ENCODE results near the gene UNK. TPM values are rescaled to one million over a fixed set of nuclear protein-coding genes. Genes with fewer than 3 reads are reported as not detected.
"Not testable (repeated sequence)": the region's sequence is repeated elsewhere in the genome, so short reads cannot be mapped to it uniquely, and the experiment has no call there.

Gene UNK
- total RNA-seq, 1 donor = 30.2 TPM

DNA sequence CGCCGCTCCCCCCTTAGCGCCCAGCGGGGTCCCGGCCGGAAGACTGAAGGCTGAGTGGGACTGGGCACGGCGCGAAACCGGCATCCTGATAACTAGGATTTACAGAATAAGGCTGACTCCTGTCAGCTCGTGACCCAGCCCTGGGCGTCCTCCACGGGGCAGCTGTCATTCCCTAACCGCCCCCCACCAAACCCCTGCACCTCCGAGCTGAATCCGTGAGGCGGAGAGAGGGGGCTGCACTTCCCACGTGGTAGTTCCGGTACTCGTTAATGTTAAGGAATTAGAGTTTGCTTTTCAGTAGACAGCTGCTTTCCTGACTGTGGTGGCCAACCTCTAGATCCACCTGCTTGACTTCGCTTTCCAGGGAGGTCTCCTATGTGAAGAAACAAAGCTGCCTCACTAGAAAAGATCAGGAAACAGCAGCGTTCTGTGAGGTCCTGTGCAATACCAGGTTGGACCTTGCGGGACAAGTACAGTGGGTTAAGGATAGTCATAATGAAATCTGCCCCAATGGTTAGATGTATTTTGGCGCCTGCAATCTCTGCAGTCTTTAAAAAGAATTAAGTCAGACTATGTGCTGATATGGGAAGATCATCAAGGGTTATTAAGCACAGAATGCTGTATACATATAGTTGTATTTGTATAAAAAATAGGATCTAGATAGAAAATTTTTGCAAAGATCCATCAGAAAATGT lies 71.6 kb downstream of the UNK start:
- DNase-seq (ENCODE audit: low read depth) = peak; percentile 19
- TF ChIP-seq, protein P1, sequence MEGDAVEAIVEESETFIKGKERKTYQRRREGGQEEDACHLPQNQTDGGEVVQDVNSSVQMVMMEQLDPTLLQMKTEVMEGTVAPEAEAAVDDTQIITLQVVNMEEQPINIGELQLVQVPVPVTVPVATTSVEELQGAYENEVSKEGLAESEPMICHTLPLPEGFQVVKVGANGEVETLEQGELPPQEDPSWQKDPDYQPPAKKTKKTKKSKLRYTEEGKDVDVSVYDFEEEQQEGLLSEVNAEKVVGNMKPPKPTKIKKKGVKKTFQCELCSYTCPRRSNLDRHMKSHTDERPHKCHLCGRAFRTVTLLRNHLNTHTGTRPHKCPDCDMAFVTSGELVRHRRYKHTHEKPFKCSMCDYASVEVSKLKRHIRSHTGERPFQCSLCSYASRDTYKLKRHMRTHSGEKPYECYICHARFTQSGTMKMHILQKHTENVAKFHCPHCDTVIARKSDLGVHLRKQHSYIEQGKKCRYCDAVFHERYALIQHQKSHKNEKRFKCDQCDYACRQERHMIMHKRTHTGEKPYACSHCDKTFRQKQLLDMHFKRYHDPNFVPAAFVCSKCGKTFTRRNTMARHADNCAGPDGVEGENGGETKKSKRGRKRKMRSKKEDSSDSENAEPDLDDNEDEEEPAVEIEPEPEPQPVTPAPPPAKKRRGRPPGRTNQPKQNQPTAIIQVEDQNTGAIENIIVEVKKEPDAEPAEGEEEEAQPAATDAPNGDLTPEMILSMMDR (IDR thresholded peaks at IDR 0.05; ENCODE audit: insufficient read depth, low read length) = peak; percentile 29

DNA sequence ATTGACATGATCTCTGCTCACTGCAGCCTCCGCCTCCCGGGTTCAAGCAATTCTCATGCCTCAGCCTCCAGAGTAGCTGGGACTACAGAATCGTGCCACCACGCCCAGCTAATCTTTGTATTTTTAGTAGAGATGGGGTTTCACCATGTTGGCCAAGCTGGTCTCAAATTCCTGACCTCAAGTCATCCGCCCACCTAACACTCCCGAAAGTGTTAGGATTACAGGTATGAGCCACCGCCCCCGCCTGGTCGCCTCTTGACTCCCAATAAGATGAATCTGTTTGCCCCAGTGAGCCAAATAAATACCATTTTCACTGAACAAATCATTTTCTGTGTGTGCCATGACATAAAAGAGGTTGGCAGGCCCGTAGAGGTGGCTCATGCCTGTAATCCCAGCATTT lies 74.8 kb downstream of the UNK start:
- not testable (repeated sequence) for H3K4me3 ChIP-seq (ENCODE audit: low read depth, low read length); DNase-seq (ENCODE audit: low read depth)

More for the DNA sequence above, 71.6 kb downstream of the UNK start:
- H3K4me3 ChIP-seq (ENCODE audit: low read depth, low read length) = peak overlapping the region; percentile 96

DNA sequence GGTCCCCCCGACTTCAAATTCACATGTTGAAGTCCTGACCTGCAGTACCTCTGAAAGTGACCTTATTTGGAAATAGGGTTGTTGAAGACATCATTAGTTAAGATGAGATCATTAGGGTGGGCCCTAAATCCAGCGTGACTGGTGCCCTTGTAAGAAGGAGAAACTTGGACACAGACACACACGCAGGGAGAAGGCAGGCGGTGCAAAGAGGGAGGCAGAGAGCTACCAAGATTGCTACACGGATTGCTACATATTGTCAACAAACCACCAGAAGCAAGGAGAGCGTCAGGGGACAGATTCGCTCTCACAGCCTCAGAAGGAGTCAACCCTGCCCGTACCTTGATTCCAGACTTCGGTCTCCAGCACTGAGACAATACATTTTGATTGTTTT lies 77.3 kb downstream of the UNK start:
- H3K4me3 ChIP-seq (ENCODE audit: low read depth, low read length) = no peak overlapping the region
- TF ChIP-seq, protein P1 (IDR thresholded peaks at IDR 0.05; ENCODE audit: insufficient read depth, low read length) = no peak
- peak; percentile 72 for DNase-seq (ENCODE audit: low read depth)

DNA sequence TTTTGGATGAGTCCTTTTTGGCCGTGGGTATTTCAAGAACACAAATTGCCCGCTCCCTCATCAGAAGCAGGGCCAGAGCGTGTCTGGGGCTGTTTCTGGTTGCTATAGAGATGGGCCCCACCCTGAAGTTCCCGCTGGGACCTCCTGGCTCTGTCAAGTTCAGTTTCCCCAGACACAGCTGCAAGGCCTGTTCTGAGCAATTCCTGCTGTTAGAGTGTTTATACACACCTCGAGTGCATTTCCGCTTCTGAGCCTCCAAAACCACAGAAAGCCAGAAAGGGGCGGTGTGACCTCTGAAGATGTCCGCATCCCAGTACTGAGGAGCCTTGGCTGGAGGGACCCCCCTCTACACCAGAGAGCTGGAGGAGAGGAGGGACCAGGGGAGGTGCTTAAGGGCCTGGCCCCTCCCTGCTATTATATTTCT lies 79.9 kb downstream of the UNK start:
- TF ChIP-seq, protein P1 (IDR thresholded peaks at IDR 0.05; ENCODE audit: insufficient read depth, low read length) = no peak
- peak; percentile 87 for DNase-seq (ENCODE audit: low read depth)
- no peak overlapping the region for H3K4me3 ChIP-seq (ENCODE audit: low read depth, low read length)

DNA sequence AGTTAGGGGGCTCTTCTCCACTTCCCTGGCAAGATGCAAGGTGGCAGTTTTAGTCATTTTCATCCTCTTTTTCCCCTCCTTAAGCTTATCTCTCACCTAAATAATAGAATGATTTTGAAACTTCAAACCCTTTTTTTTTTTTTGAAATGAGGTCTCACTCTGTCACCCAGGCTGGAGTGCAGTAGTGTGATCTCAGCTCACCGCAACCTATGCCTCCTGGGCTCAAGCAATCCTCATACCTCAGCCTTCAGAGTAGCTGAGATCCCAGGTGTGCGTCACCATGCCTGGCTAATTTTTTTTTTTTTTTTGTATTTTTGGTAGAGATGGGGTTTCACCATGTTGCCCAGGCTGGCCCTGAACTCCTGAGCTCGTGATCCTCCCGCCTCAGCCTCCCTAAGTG lies 80.3 kb downstream of the UNK start:
- not testable (repeated sequence) for H3K4me3 ChIP-seq (ENCODE audit: low read depth, low read length); DNase-seq (ENCODE audit: low read depth)

DNA sequence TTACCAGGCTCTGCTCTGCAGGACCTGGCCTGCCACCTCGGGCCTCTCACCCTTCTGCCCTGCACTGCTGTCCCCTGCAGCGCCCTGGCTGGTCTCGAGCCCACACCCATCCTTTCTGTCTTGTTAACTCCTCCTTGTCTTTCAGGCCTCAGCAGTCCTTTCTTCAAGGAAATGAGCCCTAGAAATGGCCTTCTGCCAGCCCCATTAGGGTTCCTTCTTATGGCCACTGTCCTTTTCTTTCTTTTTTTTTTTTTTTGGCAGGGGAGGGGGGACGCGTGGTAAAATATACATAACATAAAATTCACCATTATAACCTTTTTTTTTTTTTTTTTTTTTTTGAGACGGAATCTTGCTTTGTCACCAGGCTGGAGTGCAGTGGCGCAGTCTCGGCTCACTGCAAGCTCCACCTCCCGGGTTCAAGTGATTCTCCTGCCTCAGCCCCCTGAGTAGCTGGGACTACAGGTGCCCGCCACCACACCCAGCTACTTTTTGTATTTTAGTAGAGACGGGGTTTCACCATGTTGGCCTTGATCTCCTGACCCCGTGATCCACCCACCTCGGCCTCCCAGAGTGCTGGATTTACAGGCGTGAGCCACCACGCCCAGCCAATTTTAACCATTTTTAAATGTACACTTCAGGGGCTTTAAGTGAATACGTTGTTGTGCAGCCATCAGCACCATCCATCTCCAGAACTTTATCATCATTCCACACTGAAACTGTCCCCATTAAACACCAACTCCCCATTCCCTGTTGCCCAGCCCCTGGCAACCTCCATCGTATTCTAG lies 81.0 kb downstream of the UNK start:
- not testable (repeated sequence) for DNase-seq (ENCODE audit: low read depth); H3K4me3 ChIP-seq (ENCODE audit: low read depth, low read length)

DNA sequence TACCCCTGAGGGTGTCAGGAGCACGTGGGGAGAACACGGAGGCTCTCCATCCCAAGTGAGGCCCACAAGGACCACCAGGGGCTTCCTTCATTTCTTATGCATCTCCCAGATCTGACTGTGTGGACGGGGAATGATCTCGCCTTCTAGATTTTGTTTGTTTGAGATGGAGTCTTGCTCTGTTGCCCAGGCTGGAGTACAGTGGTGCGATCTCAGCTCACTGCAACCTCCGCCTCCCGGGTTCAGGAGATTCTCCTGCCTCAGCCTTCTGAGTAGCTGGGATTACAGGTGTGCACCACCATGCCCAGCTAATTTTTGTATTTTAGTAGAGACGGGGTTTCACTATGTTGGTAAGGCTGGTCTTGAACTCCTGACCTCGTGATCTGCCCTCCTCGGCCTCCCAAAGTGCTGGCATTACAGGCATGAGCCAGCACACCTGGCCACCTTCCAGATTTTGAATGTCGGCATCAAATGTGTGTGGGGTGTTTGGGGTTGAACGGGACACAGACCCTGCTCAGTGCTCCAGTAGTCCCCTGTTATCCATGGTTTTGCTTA lies 84.2 kb downstream of the UNK start:
- H3K4me3 ChIP-seq (ENCODE audit: low read depth, low read length); DNase-seq (ENCODE audit: low read depth): not testable (repeated sequence)

DNA sequence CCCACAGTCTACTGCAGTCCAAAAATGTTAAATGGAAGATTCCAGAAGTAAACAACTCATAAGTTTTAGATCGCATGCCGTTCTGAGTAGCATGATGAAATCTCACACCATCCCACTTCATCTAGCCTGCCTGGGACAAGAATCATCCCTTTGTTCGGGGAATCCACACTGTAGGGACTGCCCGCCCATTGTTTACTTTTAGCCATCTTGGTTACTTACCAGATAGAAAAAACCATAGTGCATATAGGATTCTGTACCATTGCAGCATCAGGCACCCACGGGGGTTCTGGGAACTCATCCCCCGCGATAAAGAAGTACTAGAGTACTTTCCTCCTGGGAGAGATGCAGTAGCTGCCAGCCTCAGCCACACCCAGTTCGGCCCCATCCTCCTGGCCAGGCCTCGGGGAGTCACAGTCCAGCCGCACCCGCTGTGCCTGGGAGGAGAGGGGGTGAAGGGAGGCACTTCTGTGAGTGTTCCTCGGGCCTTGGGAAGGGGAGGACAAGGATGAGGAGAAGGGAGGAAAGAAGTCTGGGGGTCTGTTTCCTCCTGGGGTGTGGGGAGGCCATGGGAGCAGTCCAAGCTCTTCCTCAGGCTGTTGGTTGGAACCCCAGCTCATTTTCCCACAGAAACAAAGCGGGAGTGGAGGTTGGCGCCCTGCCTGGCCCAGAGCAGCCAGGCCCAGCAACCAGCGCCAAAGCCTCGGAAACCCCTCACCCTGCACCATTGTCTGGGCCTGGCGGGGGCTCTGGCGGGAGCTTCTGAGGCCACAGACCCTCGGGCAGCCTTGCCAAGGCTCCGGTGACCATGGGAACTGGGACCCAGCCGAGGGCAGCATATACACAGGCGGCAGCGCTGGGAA lies 84.9 kb downstream of the UNK start:
- peak overlapping the region; percentile 40 for H3K4me3 ChIP-seq (ENCODE audit: low read depth, low read length)
- DNase-seq (ENCODE audit: low read depth) = peak; percentile 87
- TF ChIP-seq, protein P1 (IDR thresholded peaks at IDR 0.05; ENCODE audit: insufficient read depth, low read length) = no peak

DNA sequence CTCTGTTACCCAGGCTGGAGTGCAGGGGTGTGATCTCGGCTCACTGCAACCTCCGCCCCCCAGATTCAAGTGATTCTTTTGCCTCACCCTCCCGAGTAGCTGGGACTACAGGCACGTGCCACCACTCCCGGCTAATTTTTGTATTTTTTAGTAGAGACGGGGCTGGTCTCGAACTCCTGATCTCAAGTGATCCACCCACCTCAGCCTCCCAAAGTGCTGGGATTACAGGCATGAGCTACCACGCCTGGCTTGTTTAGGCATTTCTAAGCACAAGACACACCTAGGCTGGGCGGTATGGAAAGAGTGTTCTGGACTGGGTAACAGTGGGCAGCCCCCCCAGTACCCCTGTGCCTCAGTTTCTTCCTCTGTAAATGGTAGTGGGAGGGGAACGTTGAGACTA lies 85.6 kb downstream of the UNK start:
- not testable (repeated sequence) for DNase-seq (ENCODE audit: low read depth)
- peak overlapping the region; percentile 40 for H3K4me3 ChIP-seq (ENCODE audit: low read depth, low read length)

Data from fibroblast of the aortic adventitia (primary cell).